ENCODE results near the gene KIF26A. TPM values are rescaled to one million over a fixed set of nuclear protein-coding genes. Genes with fewer than 3 reads are reported as not detected.
"Not testable (repeated sequence)": the region's sequence is repeated elsewhere in the genome, so short reads cannot be mapped to it uniquely, and the experiment has no call there.

The KIF26A gene
- total RNA-seq, 1 donor from 2014 or later = 0.60 TPM

DNA sequence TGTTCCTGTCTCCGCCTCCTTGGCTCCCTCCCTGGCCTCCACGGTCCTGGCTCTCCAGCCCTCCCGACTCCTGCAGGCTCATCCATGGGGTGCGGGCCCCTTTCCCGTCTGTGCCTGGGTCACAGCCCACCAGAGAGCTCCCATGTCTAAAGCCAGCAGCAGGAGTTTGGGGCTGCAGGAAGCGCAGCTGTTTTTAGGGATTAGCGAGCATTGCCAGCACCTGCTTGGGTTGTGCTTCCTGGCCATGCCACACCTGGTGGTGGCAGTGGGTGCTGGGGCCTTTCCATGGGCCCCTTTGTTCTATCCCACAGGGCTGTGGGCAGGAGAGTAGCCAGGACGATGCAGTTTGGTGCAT is 64.7 kb downstream of the KIF26A start:
- DNase-seq (ENCODE audit: low spot score) = no peak
- Mint-ChIP-seq H3K4me1 (ENCODE audit: low read depth) (no peaks in the 10 kb centered on the region), H3K27ac (ENCODE audit: unreplicated experiment) (no peak overlapping the region), H3K9me3 (ENCODE audit: low read depth) (no peaks in the 10 kb centered on the region), H3K36me3 (ENCODE audit: low read depth) (no peaks in the 10 kb centered on the region), H3K4me3 (ENCODE audit: unreplicated experiment) (no peak overlapping the region), H3K27me3 (ENCODE audit: low read depth) (peaks cover 3% of the 10 kb centered on the region)
- TF ChIP-seq, protein P1, sequence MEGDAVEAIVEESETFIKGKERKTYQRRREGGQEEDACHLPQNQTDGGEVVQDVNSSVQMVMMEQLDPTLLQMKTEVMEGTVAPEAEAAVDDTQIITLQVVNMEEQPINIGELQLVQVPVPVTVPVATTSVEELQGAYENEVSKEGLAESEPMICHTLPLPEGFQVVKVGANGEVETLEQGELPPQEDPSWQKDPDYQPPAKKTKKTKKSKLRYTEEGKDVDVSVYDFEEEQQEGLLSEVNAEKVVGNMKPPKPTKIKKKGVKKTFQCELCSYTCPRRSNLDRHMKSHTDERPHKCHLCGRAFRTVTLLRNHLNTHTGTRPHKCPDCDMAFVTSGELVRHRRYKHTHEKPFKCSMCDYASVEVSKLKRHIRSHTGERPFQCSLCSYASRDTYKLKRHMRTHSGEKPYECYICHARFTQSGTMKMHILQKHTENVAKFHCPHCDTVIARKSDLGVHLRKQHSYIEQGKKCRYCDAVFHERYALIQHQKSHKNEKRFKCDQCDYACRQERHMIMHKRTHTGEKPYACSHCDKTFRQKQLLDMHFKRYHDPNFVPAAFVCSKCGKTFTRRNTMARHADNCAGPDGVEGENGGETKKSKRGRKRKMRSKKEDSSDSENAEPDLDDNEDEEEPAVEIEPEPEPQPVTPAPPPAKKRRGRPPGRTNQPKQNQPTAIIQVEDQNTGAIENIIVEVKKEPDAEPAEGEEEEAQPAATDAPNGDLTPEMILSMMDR (IDR thresholded peaks at IDR 0.05) = no peak

DNA sequence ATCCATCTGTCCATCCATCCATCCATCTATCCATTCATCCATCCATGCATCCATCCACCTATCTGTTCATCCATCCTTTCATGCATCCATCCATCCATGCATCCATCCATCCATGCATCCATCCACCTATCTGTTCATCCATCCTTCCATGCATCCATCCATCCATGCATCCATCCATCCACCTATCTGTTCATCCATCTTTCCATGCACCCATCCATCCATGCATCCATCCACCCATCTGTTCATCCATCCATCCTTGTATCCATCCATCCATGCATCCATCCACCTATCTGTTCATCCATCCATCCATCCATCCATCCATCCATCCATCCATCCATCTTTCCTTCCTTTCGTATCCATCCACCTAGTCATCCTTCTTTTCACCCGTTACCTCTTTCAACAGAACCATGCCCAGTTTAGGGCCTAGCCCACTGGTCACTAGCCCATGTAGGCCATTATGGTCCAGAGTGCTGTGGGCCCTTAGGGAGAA is 66.3 kb downstream of the KIF26A start:
- H3K27ac Mint-ChIP-seq (ENCODE audit: unreplicated experiment) = no peak overlapping the region
- H3K27me3 Mint-ChIP-seq (ENCODE audit: low read depth) = peaks cover 3% of the 10 kb centered on the region
- H3K4me1 Mint-ChIP-seq (ENCODE audit: low read depth) = no peaks in the 10 kb centered on the region
- no peak for DNase-seq (ENCODE audit: low spot score)
- H3K9me3 Mint-ChIP-seq (ENCODE audit: low read depth) = no peaks in the 10 kb centered on the region
- no peak overlapping the region for H3K4me3 Mint-ChIP-seq (ENCODE audit: unreplicated experiment)
- TF ChIP-seq, protein P1 (IDR thresholded peaks at IDR 0.05) = no peak
- H3K36me3 Mint-ChIP-seq (ENCODE audit: low read depth) = no peaks in the 10 kb centered on the region

DNA sequence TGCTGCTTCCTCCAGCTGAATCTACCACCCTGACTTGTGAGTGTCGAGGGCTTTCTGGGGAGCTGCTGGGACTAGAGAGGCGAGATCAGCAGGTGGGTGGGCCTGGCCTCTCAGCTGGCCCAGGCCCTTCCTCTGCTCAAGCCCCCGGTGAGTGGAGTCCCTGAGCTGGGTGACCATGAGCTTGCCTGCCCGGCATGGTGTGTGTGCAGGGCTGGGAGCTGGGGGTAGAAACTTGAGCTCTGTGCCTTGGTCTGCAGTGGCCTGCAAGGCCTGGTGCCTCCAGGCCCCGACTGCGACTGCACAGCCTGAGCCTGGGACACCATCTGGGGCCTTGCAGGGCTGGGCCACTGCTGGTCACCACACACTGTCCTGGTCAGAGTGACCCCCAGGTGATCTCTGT is 67.4 kb downstream of the KIF26A start:
- Mint-ChIP-seq H3K36me3 (ENCODE audit: low read depth) (no peaks in the 10 kb centered on the region), H3K9me3 (ENCODE audit: low read depth) (no peaks in the 10 kb centered on the region), H3K27ac (ENCODE audit: unreplicated experiment) (no peak overlapping the region), H3K4me1 (ENCODE audit: low read depth) (no peaks in the 10 kb centered on the region), H3K27me3 (ENCODE audit: low read depth) (peaks cover 3% of the 10 kb centered on the region), H3K4me3 (ENCODE audit: unreplicated experiment) (no peak overlapping the region)
- TF ChIP-seq, protein P1 (IDR thresholded peaks at IDR 0.05) = no peak
- no peak for DNase-seq (ENCODE audit: low spot score)

DNA sequence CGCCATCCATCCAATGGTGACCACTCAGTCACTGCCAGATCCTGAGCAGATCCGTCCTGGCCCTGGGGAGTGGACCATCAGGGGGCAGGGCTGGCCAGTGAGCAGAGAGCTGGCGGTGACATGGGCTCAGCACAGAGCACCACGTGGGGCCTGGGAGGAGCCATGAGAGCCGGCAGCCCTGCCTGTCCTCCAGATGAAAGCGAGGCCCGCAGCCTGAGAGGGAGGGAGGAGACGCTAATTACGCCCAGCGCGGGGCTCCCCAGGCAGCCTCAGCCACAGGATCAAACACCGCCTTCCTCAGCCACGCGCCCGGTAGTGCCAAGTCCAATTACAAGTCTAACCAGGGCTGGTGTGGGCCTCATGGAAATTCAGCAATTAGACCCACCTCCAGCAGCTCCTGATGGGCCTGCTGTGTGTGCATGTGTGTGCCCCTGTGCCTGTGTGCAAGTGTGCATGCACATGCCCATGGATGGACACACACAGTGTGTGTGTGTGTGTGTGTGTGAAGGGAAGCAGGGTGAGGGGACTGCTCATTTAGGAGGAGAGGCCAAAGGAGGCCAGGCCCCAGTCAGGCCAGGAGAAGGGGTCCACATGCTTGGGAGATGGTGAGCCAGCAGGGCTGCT is 68.0 kb downstream of the KIF26A start:
- Mint-ChIP-seq H3K27me3 (ENCODE audit: low read depth) (peaks cover 3% of the 10 kb centered on the region), H3K4me3 (ENCODE audit: unreplicated experiment) (no peak overlapping the region), H3K9me3 (ENCODE audit: low read depth) (no peaks in the 10 kb centered on the region), H3K27ac (ENCODE audit: unreplicated experiment) (no peak overlapping the region), H3K36me3 (ENCODE audit: low read depth) (no peaks in the 10 kb centered on the region), H3K4me1 (ENCODE audit: low read depth) (no peaks in the 10 kb centered on the region)
- TF ChIP-seq, protein P1 (IDR thresholded peaks at IDR 0.05) = no peak
- no peak for DNase-seq (ENCODE audit: low spot score)

DNA sequence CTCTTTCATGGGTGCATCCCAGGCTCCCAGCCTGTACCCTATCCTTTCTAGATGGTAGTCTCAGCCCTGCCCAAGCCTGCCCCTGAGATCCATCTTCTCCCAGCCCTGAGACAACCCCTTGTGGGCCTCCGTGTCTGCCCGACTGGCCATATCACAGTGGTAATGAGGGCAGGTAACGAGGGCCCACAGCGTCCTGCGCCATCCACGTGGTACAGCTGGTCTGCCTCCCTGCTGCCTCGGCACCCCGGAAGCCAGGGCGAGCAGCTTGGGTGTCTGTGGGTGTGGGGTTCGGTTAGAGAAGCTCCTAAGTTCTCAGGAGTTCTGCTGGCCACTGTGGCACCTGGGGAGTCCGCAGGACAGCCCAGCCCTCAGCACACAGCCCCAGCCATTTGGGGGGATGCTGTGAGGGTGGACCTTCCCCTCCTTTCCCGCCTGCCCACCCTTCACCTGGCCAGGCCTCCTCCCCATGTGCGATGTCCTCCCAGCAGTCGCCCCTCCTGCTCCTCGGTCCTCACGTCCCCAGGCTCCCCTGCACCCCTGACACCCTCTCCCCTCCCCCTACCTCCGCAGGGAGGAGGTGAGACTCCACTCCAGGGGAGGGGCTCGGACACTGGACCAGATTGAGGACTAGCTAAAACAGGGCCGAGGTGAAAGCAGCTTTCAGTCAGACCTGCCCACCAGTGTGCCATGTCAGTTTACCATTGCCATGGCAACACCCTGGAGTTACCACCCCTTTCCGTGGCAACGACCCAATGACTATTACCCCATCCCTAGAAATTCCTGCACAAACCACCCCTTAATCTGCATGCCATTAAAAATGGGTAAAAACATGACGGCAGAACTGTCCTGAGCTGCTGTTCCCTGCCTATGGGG is 69.0 kb downstream of the KIF26A start:
- TF ChIP-seq, protein P1 (IDR thresholded peaks at IDR 0.05) = no peak
- Mint-ChIP-seq H3K27ac (ENCODE audit: unreplicated experiment) (no peak overlapping the region), H3K36me3 (ENCODE audit: low read depth) (no peaks in the 10 kb centered on the region), H3K9me3 (ENCODE audit: low read depth) (no peaks in the 10 kb centered on the region), H3K27me3 (ENCODE audit: low read depth) (peaks cover 3% of the 10 kb centered on the region), H3K4me1 (ENCODE audit: low read depth) (no peaks in the 10 kb centered on the region), H3K4me3 (ENCODE audit: unreplicated experiment) (no peak overlapping the region)
- DNase-seq (ENCODE audit: low spot score) = no peak

DNA sequence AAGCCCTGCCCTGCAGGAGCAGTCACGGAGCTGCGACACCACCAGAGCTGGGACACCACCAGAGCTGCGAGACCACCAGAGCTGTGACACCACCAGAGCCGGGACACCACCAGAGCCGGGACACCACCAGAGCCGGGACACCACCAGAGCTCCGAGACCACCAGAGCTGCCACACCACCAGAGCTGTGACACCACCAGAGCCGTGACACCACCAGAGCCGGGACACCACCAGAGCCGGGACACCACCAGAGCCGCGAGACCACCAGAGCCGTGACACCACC is 69.6 kb downstream of the KIF26A start:
- H3K4me1 Mint-ChIP-seq (ENCODE audit: low read depth); H3K9me3 Mint-ChIP-seq (ENCODE audit: low read depth); DNase-seq (ENCODE audit: low spot score); H3K36me3 Mint-ChIP-seq (ENCODE audit: low read depth); H3K27ac Mint-ChIP-seq (ENCODE audit: unreplicated experiment); H3K27me3 Mint-ChIP-seq (ENCODE audit: low read depth); H3K4me3 Mint-ChIP-seq (ENCODE audit: unreplicated experiment): not testable (repeated sequence)

DNA sequence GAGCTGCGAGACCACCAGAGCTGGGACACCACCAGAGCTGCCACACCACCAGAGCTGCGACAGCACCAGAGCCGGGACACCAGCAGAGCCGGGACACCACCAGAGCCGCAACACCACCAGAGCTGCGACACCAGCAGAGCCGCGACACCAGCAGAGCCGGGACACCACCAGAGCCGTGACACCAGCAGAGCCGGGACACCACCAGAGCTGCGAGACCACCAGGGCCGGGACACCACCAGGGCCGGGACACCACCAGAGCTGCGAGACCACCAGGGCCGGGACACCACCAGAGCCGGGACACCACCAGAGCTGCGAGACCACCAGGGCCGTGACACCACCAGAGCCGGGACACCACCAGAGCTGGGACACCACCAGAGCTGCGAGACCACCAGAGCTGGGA is 69.9 kb downstream of the KIF26A start:
- H3K4me1 Mint-ChIP-seq (ENCODE audit: low read depth); H3K4me3 Mint-ChIP-seq (ENCODE audit: unreplicated experiment); H3K9me3 Mint-ChIP-seq (ENCODE audit: low read depth); H3K27me3 Mint-ChIP-seq (ENCODE audit: low read depth); H3K27ac Mint-ChIP-seq (ENCODE audit: unreplicated experiment); DNase-seq (ENCODE audit: low spot score); H3K36me3 Mint-ChIP-seq (ENCODE audit: low read depth): not testable (repeated sequence)

DNA sequence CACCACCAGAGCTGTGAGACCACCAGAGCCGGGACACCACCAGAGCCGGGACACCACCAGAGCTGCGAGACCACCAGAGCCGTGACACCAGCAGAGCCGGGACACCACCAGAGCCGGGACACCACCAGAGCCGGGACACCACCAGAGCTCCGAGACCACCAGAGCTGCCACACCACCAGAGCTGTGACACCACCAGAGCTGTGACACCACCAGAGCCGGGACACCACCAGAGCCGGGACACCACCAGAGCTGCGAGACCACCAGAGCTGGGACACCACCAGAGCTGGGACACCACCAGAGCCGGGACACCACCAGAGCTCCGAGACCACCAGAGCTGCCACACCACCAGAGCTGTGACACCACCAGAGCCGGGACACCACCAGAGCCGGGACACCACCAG is 70.7 kb downstream of the KIF26A start:
- not testable (repeated sequence) for H3K27me3 Mint-ChIP-seq (ENCODE audit: low read depth); H3K4me1 Mint-ChIP-seq (ENCODE audit: low read depth); H3K4me3 Mint-ChIP-seq (ENCODE audit: unreplicated experiment); DNase-seq (ENCODE audit: low spot score); H3K9me3 Mint-ChIP-seq (ENCODE audit: low read depth); H3K36me3 Mint-ChIP-seq (ENCODE audit: low read depth); H3K27ac Mint-ChIP-seq (ENCODE audit: unreplicated experiment)
